ENCODE results near the gene SERPINH1.

SERPINH1 gene

GRCh38 chr11:75557666-75558494 lies 4.2 kb upstream of the SERPINH1 start:
- Histone ChIP-seq H3K27ac (ENCODE audit: low read depth, low read length, severe bottlenecking) (peak overlapping the region; percentile 94), H3K36me3 (ENCODE audit: control insufficient read depth, insufficient read depth, low read length) (peaks cover 3% of the 10 kb centered on the region), H3K4me3 (ENCODE audit: extremely low read depth, insufficient read depth, low read length, poor library complexity, severe bottlenecking) (no peak overlapping the region), H3K4me1 (ENCODE audit: control insufficient read depth, insufficient read depth, low read length, poor library complexity, severe bottlenecking) (peaks cover 68% of the 10 kb centered on the region), H3K9me3 (ENCODE audit: control insufficient read depth, low read length) (no peaks in the 10 kb centered on the region)
- 79% methylated on average over 7 to 13 of the region's 17 CpGs for WGBS, 2 experiments (ENCODE audit: insufficient coverage in 2 of 2)

- Histone ChIP-seq H3K4me3 (ENCODE audit: extremely low read depth, insufficient read depth, low read length, poor library complexity, severe bottlenecking) (peak overlapping the region; percentile 7), H3K36me3 (ENCODE audit: control insufficient read depth, insufficient read depth, low read length) (peaks cover 14% of the 10 kb centered on the region), H3K4me1 (ENCODE audit: control insufficient read depth, insufficient read depth, low read length, poor library complexity, severe bottlenecking) (peaks cover 57% of the 10 kb centered on the region), H3K9me3 (ENCODE audit: control insufficient read depth, low read length) (no peaks in the 10 kb centered on the region), H3K27ac (ENCODE audit: low read depth, low read length, severe bottlenecking) (peak overlapping the region; percentile 94)
- WGBS, 2 experiments (ENCODE audit: insufficient coverage in 2 of 2): 13 to 17% methylated on average over 3 to 4 of the region's 8 CpGs
Measured at GRCh38 chr11:75558939-75559843, 2.9 kb upstream of the SERPINH1 start.

DNA sequence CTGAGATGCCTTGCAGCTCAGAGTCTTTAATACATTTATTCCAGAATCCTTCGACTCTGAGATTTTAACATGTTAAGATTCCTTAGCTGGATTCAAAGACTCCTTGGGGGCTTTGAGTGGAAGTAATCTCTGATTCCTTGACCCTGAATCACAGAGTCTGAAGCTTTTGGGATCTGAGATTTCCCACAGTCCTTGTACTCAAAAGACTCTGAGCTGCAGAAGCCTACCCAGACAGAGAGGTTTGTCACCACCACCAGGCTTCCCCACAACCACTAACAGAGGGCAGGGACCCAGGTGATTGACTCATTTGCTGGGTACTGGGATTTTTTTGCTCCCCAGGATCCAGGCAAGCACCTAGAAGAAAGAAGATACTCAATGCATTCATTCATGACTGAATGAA lies 1.4 kb upstream of the SERPINH1 start:
- WGBS, 2 experiments (ENCODE audit: insufficient coverage in 2 of 2): 80% methylated on average over 1 of the region's 1 CpG; no CpG with 5 or more reads in 1 of the 2 experiments
- Histone ChIP-seq H3K4me1 (ENCODE audit: control insufficient read depth, insufficient read depth, low read length, poor library complexity, severe bottlenecking) (peaks cover 60% of the 10 kb centered on the region), H3K27ac (ENCODE audit: low read depth, low read length, severe bottlenecking) (peak overlapping the region; percentile 68)

DNA sequence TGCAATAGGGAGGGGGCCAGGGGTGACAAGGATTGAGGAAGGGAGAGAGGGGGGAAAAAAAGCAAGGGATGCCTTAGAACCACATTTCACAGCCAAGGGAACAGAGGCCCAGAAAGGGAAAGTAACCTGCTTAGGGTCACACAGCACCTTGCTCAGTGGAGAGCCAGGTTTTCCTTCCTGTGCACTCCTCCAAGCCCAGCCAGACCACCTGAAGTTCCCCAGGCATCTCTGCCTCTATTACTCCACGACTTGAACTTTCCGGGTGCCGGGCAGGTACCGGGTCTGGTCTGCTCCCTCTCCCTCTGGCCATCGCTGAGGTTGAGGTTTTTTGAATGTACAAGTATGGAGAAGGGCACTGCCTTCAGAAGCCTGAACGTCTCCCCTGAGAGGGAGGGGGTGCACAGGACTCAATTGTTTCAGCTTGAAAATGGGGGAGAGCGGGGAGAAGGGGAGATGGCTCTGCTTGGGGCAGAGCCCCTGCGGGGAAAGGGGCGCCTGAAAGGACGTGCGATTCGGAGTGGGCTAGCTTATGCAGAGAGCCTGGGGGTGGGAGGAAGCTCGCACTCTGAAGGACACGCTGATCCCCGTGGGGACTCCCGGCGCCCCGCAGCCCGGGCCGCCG lies 516 bp upstream of the SERPINH1 start:
- WGBS, 2 experiments (ENCODE audit: insufficient coverage in 2 of 2): 12 to 23% methylated on average over 8 to 18 of the region's 21 CpGs
- H3K36me3 ChIP-seq (ENCODE audit: control insufficient read depth, insufficient read depth, low read length): peaks cover 31% of the 10 kb centered on the region
- H3K27ac ChIP-seq (ENCODE audit: low read depth, low read length, severe bottlenecking): peak overlapping the region; percentile 97
- peaks cover 67% of the 10 kb centered on the region for H3K4me1 ChIP-seq (ENCODE audit: control insufficient read depth, insufficient read depth, low read length, poor library complexity, severe bottlenecking)
- no peaks in the 10 kb centered on the region for H3K9me3 ChIP-seq (ENCODE audit: control insufficient read depth, low read length)
- peak overlapping the region; percentile 75 for H3K4me3 ChIP-seq (ENCODE audit: extremely low read depth, insufficient read depth, low read length, poor library complexity, severe bottlenecking)

More for the DNA sequence above, 1.4 kb upstream of the SERPINH1 start:
- Histone ChIP-seq H3K4me3 (ENCODE audit: extremely low read depth, insufficient read depth, low read length, poor library complexity, severe bottlenecking) (no peak overlapping the region), H3K9me3 (ENCODE audit: control insufficient read depth, low read length) (no peaks in the 10 kb centered on the region), H3K36me3 (ENCODE audit: control insufficient read depth, insufficient read depth, low read length) (peaks cover 22% of the 10 kb centered on the region)

- H3K27ac ChIP-seq (ENCODE audit: low read depth, low read length, severe bottlenecking): peak overlapping the region; percentile 97
- peak overlapping the region; percentile 75 for H3K4me3 ChIP-seq (ENCODE audit: extremely low read depth, insufficient read depth, low read length, poor library complexity, severe bottlenecking)
- 0 to 2% methylated on average over 7 to 11 of the region's 16 CpGs for WGBS, 2 experiments (ENCODE audit: insufficient coverage in 2 of 2)
- peaks cover 45% of the 10 kb centered on the region for H3K36me3 ChIP-seq (ENCODE audit: control insufficient read depth, insufficient read depth, low read length)
- H3K4me1 ChIP-seq (ENCODE audit: control insufficient read depth, insufficient read depth, low read length, poor library complexity, severe bottlenecking): peaks cover 64% of the 10 kb centered on the region
- H3K9me3 ChIP-seq (ENCODE audit: control insufficient read depth, low read length): no peaks in the 10 kb centered on the region
Measured at GRCh38 chr11:75562836-75563484, 907 bp downstream of the SERPINH1 start.

GRCh38 chr11:75563501-75563977 lies 1.5 kb downstream of the SERPINH1 start:
- H3K4me3 ChIP-seq (ENCODE audit: extremely low read depth, insufficient read depth, low read length, poor library complexity, severe bottlenecking): peak overlapping the region; percentile 75
- 0% methylated on average over 4 of the region's 5 CpGs for WGBS, 2 experiments (ENCODE audit: insufficient coverage in 2 of 2)
- H3K4me1 ChIP-seq (ENCODE audit: control insufficient read depth, insufficient read depth, low read length, poor library complexity, severe bottlenecking): peaks cover 63% of the 10 kb centered on the region
- peaks cover 51% of the 10 kb centered on the region for H3K36me3 ChIP-seq (ENCODE audit: control insufficient read depth, insufficient read depth, low read length)
- H3K27ac ChIP-seq (ENCODE audit: low read depth, low read length, severe bottlenecking): peak overlapping the region; percentile 97
- H3K9me3 ChIP-seq (ENCODE audit: control insufficient read depth, low read length): no peaks in the 10 kb centered on the region

DNA sequence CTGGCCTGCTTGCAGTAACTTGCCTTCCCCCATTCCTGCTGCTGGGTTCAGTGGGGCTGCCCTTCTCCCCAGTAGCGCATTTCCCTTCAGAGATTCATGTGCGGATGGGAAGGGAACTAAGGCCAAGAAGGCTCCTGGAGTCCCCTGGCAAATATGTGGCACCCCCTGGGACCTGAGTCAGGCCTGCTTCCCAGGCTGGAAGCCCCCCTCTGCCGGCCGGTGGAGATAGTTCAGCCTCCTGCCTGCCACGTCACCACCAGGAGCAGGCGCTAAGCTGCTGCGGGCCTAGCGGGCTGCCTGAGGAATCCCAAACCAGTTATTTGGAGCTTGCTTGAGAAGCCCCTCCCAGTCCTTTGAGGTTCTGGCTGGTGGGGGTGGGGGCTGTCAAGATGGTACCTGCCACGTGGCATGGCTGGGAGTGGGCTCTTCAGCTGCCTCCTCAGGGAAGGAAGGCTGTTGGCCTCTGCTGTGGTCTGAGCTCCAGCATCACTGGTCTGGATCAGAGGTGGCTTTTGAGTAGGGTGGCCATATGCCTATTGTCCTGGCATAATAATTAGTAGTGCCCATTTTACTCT lies 2.0 kb downstream of the SERPINH1 start:
- Histone ChIP-seq H3K36me3 (ENCODE audit: control insufficient read depth, insufficient read depth, low read length) (peaks cover 56% of the 10 kb centered on the region), H3K9me3 (ENCODE audit: control insufficient read depth, low read length) (no peaks in the 10 kb centered on the region), H3K4me3 (ENCODE audit: extremely low read depth, insufficient read depth, low read length, poor library complexity, severe bottlenecking) (peak overlapping the region; percentile 75), H3K27ac (ENCODE audit: low read depth, low read length, severe bottlenecking) (peak overlapping the region; percentile 97), H3K4me1 (ENCODE audit: control insufficient read depth, insufficient read depth, low read length, poor library complexity, severe bottlenecking) (peaks cover 58% of the 10 kb centered on the region)
- 5 to 6% methylated on average over 4 to 7 of the region's 9 CpGs for WGBS, 2 experiments (ENCODE audit: insufficient coverage in 2 of 2)

DNA sequence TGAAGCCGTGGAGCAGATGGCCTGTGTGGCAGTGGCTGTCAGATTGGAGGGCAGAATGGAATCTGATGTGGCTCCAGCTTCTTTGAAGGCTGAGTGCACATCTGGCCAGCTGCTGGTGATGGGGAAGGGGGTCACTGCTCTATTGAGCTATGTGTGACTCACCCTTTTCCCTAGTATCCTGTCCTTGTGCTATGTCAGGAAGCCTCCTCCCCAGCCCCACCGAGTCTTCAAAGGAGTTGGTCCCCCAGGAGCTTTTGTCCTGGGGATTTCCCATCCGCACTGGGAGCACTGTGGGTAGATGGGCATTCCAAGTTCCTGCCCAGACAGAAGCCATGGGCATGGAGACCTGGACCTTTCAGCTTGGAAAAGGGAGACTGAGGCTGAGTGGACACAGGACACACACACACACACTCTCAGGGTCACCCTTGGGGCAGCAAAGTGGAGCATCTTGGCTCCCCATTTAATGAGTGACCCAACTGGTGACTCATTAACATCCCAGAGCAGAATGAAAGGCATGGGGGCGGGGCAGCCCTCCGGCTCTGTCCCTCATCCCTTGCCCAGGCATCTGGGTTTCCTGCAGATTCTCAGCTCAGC lies 3.3 kb downstream of the SERPINH1 start:
- peaks cover 46% of the 10 kb centered on the region for H3K4me1 ChIP-seq (ENCODE audit: control insufficient read depth, insufficient read depth, low read length, poor library complexity, severe bottlenecking)
- H3K4me3 ChIP-seq (ENCODE audit: extremely low read depth, insufficient read depth, low read length, poor library complexity, severe bottlenecking): peak overlapping the region; percentile 75
- H3K36me3 ChIP-seq (ENCODE audit: control insufficient read depth, insufficient read depth, low read length): peaks cover 68% of the 10 kb centered on the region
- H3K27ac ChIP-seq (ENCODE audit: low read depth, low read length, severe bottlenecking): peak overlapping the region; percentile 97
- WGBS, 2 experiments (ENCODE audit: insufficient coverage in 2 of 2): 43 to 54% methylated on average over 4 of the region's 5 CpGs
- H3K9me3 ChIP-seq (ENCODE audit: control insufficient read depth, low read length): no peaks in the 10 kb centered on the region

DNA sequence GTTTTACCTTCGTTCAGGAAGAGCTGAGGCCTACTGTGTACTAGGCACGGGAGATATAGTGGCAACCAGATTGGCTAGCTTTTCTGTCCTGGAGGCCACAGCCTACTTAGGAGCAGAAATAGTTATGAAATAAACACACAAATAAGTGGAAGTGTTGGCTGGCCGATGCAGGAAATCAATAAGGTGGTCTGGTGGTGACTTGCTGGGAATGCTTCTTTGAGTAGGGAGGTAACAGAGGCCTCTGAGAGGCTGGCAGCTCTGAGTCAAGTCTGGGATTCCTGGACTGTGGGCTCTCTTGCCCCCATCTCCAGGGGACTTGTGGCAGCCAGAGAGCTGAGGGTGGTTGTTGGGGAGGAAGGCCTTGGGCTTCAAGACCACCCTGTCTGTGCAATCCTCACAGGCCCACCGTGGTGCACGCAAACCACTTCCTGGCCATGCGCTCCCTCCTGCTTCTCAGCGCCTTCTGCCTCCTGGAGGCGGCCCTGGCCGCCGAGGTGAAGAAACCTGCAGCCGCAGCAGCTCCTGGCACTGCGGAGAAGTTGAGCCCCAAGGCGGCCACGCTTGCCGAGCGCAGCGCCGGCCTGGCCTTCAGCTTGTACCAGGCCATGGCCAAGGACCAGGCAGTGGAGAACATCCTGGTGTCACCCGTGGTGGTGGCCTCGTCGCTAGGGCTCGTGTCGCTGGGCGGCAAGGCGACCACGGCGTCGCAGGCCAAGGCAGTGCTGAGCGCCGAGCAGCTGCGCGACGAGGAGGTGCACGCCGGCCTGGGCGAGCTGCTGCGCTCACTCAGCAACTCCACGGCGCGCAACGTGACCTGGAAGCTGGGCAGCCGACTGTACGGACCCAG lies 4.1 kb downstream of the SERPINH1 start:
- Histone ChIP-seq H3K9me3 (ENCODE audit: control insufficient read depth, low read length) (no peaks in the 10 kb centered on the region), H3K4me1 (ENCODE audit: control insufficient read depth, insufficient read depth, low read length, poor library complexity, severe bottlenecking) (peaks cover 38% of the 10 kb centered on the region), H3K27ac (ENCODE audit: low read depth, low read length, severe bottlenecking) (peak overlapping the region; percentile 97), H3K36me3 (ENCODE audit: control insufficient read depth, insufficient read depth, low read length) (peaks cover 77% of the 10 kb centered on the region), H3K4me3 (ENCODE audit: extremely low read depth, insufficient read depth, low read length, poor library complexity, severe bottlenecking) (no peak overlapping the region)
- 95% methylated on average over 42 to 43 of the region's 43 CpGs for WGBS, 2 experiments (ENCODE audit: insufficient coverage in 2 of 2)
